Measurements from ENCODE around the gene MBNL1.

The MBNL1 gene

DNA sequence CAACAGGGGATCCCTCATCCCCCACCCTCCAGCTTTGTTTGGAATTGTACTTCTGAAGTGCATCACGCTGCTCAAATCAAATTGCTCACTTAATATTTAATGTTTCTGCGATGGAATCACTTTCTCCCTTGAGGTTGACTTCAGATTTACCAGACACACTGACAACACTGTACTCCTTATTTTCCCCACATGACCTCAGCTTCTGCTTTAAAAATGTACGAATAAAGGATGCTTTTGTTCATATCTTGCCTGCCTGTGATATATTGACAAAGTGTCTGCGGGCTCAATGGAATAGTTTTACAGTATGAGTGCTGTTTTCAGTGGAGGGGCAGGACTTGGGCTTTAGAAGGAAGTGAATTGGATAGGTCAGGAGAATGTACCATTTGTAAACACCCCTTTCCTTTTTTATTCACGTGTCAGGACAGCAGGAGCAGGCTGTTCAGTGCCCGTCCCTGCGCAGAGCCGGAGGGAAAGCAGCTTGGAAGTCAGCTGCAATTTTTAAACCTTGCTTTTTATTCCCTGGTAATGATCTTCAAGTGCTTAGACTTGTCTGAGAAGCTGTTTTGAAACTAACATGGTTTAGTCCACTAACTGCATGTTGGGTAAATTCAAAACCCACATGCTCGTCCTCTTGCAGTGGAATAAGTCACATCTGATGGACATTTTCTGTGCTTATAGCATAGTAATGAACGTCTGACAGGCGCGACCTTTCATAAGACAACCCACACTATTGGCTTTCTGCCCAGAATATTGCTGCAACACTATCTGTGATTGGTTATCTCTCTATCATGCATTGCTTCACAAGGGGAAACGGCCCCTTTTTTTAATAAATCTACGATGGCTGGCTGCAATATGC lies 29.9 kb downstream of the MBNL1 start:
- DNase-seq: peak; percentile 57
- peak; percentile 90 for ATAC-seq

- no peak for ATAC-seq
- DNase-seq: no peak
These were observed 30.7 kb downstream of the MBNL1 start for GRCh38 chr3:152299249-152299976.

DNA sequence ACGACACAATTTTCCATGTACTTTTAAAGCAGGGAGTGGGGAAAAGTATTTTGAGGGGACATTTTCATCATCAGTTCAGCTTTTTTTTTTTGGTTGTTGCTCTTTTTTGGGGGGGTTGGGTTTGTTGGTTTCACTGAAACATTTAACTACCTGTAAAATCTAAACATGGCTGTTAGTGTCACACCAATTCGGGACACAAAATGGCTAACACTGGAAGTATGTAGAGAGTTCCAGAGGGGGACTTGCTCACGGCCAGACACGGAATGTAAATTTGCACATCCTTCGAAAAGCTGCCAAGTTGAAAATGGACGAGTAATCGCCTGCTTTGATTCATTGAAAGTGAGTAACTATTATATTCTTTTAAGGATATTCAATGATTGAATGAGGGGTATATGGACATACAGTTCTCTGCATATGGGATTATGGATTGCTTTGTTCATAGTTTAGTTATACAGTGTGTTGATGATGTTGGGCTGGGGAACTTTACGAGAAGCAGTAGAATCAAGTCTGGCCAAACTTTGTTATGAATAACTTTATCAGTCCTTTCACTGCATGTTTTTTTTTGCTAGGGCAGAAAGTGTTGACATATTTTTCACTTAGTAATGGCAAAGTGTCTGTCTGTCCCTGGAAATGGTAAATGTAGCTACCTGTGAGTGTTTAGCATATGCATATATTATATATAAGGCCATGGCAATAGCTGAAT lies 31.5 kb downstream of the MBNL1 start:
- DNase-seq: no peak
- ATAC-seq: no peak

DNA sequence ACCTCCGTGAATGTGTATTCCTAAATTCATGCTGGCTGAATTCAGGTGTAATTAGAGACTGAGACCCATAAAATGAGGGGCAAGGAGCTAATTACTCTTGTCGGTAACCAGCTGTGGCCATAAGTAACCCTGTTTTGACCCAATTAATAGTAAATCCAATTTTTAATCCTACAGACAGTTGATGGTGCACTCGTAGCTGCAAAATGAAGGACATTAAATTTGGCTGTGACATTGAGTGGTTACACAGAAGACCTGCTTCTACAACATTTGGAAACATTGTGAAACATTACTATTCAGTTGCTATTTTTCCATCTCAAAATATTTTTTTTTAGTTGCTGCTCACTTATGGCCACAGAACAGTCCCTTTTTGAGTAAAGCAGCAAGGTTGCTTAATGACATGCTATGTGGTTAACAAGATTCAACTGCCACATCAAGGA lies 33.0 kb downstream of the MBNL1 start:
- peak; percentile 28 for ATAC-seq
- no peak for DNase-seq

DNA sequence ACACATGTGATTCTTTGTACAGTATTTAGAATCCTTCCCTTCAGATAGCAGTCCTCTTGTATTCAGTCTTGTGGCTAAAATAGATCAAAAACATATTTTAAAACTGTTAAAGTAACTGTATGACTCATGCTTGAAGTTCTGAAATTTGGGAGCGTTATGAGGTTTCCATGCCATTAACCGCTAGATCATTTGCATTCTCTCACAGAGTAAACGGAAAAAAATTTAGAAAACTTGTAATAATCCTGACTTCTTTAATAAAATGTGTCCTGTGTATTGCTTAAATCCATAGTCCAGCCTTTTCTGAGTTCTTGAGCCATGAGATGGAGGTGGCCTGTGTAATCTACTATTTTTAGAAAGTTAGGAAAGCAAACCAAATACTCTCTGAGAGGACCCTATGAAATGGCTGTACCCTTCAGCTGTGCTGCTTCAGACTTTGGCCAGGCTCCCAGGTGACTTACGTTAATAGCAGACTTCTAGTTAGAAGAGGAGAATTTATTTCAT lies 33.8 kb downstream of the MBNL1 start:
- DNase-seq (no peak), ATAC-seq (peak; percentile 50)

DNA sequence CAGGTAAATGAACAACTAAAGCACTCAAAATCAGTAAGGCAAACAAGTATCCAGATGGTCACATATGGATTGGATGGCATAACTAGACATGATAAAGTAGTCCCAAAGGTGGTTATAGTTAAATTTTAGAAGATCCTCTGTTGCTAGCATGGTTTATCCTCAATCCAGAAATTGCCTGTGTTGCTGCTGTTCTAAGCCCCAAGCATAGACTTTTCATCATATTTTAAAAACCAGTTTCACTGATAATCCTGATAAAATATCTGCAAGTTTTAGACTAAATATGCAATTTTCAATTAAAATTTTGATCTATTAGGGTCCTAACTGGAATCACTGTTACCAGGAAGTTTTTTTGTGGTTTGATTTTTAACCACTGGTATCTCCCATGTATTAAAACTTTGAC lies 35.4 kb downstream of the MBNL1 start:
- DNase-seq (no peak), ATAC-seq (no peak)

DNA sequence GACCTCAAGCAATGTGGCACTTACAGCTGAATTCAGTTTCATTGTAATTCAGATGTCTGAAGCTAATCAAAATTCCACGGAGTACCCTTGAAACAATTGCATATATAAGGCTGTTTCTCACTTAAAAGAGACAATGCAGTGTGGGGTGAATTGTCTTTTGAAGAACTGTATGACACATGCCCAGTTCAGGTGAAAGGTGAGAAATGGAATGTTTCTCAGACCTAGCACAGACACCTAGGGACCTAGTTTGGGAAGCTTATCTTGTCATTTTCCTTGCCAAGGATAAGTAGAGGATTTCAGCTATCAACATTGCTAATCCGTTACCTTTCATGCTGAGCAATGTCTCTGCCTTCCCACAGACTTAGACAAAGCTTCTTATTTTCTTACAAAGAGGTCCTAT lies 36.3 kb downstream of the MBNL1 start:
- ATAC-seq (no peak), DNase-seq (no peak)

- ATAC-seq (no peak), DNase-seq (no peak)
These were observed 39.2 kb downstream of the MBNL1 start for GRCh38 chr3:152307829-152308474.

DNA sequence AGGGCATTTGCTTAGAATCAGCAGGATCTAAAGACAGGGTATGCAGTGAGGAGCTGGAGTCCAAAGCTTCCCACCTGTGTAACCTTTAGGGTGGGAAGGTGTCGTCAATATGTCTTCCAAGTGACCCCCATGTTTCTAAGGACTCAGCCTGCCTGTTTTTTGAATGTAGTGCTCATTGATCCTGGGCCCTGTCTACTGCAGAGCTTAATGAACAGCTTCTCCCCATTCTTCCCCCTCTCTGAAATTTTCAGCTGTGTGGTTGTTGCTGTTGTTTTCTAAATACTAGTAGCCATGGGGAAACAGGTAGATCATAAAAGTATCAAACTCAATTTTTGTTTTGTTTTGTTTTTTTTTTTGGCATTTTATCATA lies 39.7 kb downstream of the MBNL1 start:
- no peak for DNase-seq

GRCh38 chr3:152309031-152309430 lies 40.3 kb downstream of the MBNL1 start:
- no peak for ATAC-seq
- no peak for DNase-seq

More for the DNA sequence above, 39.7 kb downstream of the MBNL1 start:
- no peak for ATAC-seq

GRCh38 chr3:152309535-152310307 lies 41.0 kb downstream of the MBNL1 start:
- ATAC-seq: peak; percentile 95

GRCh38 chr3:152313430-152313829 lies 44.7 kb downstream of the MBNL1 start:
- no peak for ATAC-seq
- no peak for DNase-seq

More at GRCh38 chr3:152309535-152310307, 41.0 kb downstream of the MBNL1 start:
- DNase-seq: no peak

DNA sequence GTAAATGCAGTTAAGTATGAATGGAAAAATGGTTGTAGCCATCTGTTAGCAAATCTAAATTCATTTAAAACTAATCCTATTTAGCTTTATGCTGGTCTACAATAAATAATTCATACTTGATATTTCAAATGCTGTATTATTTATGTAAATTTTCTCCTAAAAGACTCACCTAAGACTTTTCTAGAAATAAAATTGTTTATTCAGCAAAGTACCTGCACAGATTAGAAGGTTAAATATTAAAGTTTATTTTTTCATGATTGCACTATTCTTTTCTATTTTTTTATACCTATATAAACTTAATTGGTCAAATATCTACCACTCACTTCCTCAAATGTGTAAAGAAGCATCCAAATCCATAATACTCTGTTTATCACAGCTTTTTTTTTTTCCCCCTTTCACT lies 45.2 kb downstream of the MBNL1 start:
- no peak for DNase-seq
- ATAC-seq: no peak

DNA sequence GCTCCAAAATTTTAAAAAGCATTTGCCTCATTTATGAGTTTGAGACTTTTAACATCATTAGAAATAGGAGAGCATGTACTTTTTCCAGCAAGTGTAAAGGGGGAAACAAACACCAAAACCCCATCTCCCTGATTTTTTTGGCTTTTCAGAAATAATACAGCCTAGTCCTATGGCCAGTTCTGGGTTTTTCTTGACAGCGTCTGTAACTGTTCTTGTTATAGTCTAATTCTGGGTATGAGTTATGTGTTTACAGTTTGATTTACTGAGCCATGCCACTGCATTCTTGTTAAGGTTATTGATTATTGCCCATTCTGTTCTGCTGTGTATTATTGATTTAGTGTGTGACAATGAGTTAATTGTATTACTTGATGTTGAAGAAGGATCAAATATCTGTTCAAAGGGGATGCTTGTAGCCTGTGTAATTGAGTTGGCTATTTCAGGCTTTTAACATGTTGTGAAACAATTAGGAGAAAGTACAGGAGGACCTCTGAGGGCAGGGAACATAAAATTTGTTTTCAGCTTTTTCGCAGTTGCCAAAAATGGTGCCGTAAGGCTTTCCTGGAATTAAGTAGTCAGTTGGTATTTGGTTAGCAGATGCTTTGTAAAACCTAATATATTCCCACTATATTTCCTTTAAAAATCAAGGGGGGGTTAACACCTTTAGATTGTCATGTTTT lies 46.1 kb downstream of the MBNL1 start:
- DNase-seq (no peak), ATAC-seq (no peak)

- DNase-seq (no peak), ATAC-seq (no peak)
These were observed 46.9 kb downstream of the MBNL1 start for GRCh38 chr3:152315623-152316022.

GRCh38 chr3:152316318-152316717 lies 47.6 kb downstream of the MBNL1 start:
- ATAC-seq (no peak), DNase-seq (no peak)

GRCh38 chr3:152317184-152317583 lies 48.5 kb downstream of the MBNL1 start:
- DNase-seq (no peak), ATAC-seq (no peak)

- ATAC-seq (peak; percentile 55), DNase-seq (no peak)
These were observed 49.2 kb downstream of the MBNL1 start for GRCh38 chr3:152317956-152318355.

- no peak for ATAC-seq
- no peak for DNase-seq
These were observed 49.8 kb downstream of the MBNL1 start for GRCh38 chr3:152318512-152318911.

DNA sequence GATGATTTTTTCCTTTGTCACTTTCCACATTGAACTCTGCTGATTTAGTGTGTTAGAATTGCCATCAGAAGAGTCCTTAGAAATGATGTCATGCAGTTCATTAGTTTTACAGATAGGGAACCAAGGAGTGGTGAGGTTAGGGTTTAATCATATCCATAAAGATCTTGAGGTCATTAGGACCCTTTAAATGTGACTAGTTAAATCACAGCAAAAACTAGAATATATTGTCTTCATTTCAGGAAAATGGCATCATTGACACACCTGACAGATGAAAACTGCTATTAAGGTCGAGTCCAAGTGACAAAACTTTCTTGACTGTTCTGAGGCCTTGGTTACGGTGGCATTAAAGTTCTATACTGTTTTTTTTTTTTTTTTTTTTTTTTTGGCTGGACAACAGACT lies 50.5 kb downstream of the MBNL1 start:
- no peak for ATAC-seq
- no peak for DNase-seq
